GM21786 (cell line): ENCODE data around the gene GAPDHS.

Experiments
- ATAC-seq: cut with Tn5 transposase; IDR thresholded peaks from one replicate; pipeline ENCODE4 v1.9.1; 2021; ENCODE audit not compliant: unreplicated experiment

Gene GAPDHS

GRCh38 chr19:35533201-35533821, at the start of gene GAPDHS:
GAPDHS (plus strand) TSS chr19:35533456; CDS start chr19:35533528, 72 bp downstream.
- no peak for ATAC-seq

DNA sequence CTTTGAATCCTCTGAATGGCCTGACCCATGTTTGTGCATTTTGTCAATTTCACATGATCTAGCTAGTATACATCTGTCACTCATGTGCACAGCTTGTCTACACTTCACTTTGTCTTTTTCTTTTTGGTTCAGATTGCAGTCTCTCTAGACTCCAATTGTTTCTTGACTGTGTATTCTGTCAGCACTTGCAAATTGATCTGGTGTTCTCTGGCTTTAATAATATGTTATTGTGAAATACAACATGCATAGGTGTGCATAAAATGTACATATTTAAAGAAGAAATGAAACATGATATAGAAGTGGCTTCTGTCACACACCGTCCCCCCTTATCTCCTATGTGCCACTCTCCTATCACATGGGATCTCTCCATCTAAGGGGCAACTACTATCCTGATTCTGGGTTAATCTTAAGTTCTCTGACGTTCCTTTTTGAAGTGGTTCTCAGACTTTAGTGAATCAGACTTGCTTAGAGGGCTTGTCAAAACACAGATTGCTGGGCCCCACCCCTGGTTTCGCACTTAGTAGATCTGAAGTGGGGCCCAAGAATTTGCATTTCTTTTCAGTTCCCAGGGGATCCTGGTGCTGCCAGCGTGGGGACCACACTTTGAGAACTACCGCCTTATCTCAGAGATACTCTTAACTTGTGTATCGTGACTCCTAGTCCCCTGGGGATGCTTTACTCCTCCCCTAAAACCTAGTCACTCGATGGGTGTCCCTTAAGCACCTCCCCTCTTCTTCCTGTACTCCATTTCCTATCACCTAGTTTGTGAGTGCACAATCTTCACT, 48.8 kb upstream of the GAPDHS start:
- no peak for ATAC-seq

- ATAC-seq = no peak
Measured at GRCh38 chr19:35486268-35486708, 47.0 kb upstream of the GAPDHS start.

DNA sequence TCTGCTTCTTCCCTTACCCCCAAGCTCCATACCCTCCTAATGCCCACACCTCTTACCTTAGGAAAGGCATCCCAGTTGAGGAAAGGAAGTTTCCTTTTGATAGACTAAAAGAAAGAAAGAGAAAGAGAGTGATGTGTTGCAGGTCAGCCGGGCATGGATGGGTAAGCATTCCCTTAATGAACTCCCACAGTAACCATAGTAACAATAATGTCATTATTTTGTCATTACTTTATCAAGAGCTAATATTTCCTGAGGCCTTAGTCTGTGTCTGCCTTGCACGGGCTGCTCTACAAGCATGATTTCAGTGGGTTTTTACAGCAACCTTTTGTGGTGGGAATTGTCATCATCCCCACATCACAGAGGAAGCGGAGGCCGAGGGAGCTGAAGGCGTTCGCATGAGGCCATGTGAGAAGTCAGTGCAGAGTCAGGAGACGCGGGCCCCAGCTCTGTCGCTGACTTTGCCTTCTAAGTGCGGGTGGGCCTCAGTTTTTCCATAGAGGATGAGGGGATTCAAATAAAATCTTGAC, 45.5 kb upstream of the GAPDHS start:
- ATAC-seq = no peak

DNA sequence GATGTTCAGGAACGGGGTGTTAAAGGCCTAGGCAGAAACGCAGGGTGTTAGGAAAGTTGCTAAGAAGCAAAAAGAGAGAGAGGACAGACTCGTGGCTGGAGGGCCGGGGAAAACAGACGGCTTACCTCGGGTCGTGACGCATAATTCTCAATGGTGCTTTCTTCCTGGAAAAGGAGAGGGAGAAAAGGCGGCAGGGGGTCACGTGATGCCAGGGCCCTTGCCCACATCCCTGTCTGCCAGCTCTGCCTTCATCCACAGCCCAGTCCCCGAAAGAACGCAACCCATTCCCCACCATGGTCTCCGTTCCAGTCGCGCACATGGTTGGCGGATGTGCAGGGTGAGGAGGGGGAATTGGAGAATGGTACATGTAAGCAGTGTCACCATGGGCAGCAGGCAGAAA, 44.6 kb upstream of the GAPDHS start:
- no peak for ATAC-seq

- no peak for ATAC-seq
Measured at GRCh38 chr19:35490364-35490763, 42.9 kb upstream of the GAPDHS start, which contains the start of gene KRTDAP. KRTDAP (minus strand) TSS chr19:35490464; CDS start chr19:35490442, 22 bp downstream.

DNA sequence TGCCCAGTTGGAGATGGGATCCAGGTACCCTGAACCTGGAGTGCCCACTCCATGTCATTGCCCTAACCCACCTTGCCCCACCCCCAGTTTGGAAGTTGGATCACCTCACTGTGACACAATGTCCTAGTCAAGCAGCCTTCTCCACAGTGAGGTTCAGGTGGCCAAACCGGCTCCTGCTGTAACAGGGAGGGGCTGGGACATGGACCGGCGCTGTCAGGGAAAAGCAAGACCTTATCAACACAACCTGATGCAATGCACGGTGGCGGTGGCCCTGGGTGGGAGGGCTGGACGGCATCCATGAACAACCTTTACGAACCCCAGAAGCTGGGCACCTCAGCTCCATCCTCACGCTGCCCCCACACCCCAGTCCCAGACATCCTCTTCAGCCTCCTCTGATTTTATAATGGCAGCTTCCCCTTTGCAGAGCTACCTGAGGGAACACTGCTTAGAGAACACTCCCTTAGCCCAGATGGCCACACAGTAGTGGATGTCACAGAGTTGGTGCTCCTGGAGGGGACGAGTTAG, 41.4 kb upstream of the GAPDHS start:
- ATAC-seq = no peak

GRCh38 chr19:35493971-35494370, 39.3 kb upstream of the GAPDHS start:
- no peak for ATAC-seq

GRCh38 chr19:35495107-35496064, 37.9 kb upstream of the GAPDHS start:
- ATAC-seq = no peak

DNA sequence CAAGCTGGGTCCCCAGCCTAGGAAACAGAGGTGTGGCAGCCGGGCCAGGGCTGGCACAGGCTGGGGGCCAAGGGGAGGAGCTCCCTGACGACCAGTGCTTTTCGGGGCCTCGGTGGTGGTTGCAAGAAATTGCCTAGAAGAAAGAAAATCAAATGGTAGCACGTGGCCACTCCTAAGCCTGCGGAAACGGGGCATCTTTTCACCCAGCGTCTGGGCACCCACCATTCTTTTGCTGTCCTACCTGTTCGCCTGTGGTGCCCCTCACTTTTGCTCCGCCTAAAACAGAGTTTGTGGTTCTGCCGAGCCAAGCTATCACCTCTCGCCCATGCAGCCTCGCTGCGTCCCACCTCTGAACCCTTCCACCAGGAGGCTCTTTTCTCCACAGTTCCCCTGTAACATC, 35.9 kb upstream of the GAPDHS start:
- no peak for ATAC-seq

- ATAC-seq = no peak
Measured at GRCh38 chr19:35498220-35498619, 35.0 kb upstream of the GAPDHS start.

DNA sequence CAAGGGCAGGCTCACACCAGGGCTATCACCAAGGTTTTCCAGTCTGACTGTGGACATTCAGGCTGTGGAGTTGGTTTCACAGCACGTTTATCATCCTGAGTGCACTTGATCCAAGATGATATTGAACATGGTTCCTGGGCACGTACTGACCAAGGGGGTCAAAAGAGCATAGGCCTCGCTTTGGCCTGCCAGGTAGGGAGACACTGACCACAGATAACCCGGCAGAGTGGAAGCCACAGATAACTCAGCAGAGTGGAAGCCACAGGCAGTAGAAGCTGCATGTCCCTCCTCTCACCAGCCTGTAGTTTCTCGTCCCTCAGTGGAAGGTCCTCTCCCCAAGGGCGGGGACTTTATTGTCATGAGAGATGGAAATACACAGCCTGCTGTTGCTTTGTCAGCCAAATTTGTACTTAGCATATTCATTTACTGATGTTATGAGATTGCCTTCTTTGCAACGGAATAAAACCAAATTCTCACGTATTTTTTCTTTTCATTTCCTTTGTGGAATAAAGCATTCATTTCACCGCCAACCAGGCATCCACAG, 34.2 kb upstream of the GAPDHS start:
- no peak for ATAC-seq

DNA sequence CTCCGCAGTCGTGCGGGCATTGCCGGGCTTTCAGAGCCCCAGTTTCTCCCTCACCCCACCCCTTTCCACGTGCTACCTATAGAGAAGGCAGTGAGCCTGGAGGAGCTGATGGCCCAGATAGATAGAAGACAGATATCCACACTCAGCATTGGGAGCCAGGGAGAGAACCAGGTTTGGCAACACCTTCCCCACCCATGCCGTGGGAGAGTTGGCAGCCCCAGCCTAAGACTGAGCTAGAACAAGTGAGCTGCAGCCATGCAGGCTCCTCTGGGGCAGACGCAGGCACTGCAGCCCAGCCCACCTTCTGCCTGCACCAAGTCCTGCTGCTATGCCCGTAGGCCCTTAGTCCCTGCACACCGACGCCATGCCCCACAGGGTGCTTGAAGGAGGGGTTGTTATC, 32.6 kb upstream of the GAPDHS start:
- no peak for ATAC-seq

DNA sequence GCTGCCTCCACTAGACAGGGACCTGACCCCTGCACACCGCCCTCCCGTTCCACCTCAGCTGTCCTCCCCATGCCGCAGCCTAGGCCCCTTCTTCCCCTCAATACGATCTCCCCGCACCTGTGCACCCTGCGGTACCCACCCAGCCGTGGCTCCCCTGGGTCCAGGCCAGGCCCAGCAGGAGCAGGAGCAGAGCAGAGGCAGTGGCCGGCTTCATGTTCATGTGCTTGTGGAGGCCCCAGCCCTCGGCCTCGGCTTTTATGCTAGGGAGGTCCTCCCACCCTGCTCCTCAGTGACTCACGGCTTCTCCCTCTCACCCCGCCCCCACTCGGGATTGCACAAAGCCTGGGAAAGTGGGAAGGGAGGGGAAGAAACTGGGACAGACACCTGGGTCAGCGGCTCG, 31.6 kb upstream of the GAPDHS start:
- no peak for ATAC-seq

DNA sequence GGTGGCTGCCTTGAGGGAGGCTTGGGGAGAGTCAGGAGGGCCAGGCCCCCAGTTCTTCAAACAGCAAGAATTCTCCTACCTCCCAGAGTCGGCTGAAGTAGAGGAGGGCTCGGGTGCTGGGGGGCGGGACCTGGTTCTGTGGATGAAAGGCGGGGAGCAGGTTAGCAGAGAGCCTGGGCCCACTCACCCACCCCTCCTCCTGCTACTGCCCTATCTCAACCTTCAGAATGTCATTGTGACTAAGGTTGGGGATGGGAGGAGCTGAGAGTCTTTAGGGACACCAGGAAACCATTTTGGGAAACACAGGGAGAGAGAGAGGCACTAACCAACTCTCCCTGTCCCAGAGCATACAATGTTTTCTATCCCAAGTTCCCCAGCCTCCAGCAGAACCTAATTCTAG, 30.5 kb upstream of the GAPDHS start:
- ATAC-seq = no peak

DNA sequence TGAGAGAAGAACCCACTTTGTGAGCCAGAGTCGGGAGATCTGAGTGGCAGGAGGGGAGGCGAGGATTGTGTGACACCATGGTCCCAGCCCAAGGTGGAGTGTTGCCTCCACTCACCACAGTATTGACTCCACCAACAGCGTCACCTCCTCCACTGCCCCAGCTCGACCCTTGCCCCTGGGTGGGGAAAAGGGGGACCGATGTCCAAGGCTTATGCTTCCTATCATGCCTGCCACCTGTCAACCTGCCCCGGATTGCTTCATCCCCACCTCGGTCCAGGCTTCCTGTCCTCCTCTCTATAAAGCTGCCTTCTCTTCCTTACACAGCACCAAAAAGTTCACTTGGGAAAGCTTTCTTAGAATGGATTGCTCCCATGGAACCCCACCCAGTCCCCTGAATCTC, 27.2 kb upstream of the GAPDHS start:
- no peak for ATAC-seq

- ATAC-seq = no peak
Measured at GRCh38 chr19:35507561-35507960, 25.7 kb upstream of the GAPDHS start.

DNA sequence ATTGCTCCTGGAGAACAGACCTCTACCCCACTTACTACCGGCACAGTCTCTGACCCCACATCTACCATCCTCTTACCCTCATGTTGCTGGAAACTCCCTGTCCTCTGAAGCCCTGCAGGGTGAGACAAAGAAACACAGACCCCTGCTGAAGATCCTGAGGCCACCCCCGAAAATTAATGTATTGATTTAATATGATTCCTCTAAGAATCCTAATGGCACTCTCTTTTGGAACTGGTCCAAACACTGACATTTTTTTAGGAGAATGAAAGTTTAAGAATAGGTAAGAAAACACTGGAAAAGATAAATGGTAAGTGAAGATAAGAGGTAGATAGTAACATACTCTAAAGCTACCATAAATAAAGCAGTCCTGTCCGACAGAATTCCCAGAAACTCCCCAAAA, 25.1 kb upstream of the GAPDHS start:
- ATAC-seq = no peak

DNA sequence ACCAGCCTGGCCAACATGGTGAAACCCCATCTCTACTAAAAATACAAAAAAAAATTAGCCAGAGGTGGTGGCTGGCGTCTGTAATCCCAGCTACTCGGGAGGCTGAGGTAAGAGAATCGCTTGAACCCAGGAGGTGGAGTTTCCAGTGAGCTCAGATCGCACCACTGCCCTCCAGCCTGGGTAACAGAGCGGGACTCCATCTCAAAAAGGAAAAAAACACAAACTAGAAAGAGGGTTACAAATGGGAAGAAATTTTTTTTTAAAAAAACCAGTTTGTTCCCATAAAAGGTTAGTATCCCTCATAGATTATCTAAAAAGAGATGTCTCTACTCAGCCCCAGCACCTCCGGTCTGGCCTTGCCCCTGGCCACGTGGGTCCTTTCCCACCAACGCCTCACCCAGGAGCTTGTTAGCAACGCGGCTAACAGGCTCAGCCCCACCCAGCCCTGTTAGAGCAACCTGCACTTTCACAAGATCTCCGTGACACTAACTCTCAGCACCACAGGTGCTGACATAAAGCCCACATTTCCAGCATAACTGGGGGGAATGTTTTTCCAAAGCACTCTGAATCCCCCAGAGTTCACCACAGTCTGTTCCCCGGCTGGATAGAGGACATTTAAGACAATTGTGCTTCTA, 24.1 kb upstream of the GAPDHS start:
- ATAC-seq = no peak
